Fibroblast of the aortic adventitia (primary cell): ENCODE data around the gene ALK. TPM values are rescaled to one million over a fixed set of nuclear protein-coding genes. Genes with fewer than 3 reads are reported as not detected.

ENCODE experiments used
- DNase-seq: peaks from one replicate; pipeline ENCODE4 v3.0.0-alpha.2; 2010; ENCODE audit warnings: low read depth
- H3K4me3 ChIP-seq: 2 replicates; pipeline ENCODE4 v1.5.1; 2011; ENCODE audit warnings: low read depth, mild to moderate bottlenecking, control low read depth, low read length, moderate library complexity
- CTCF ChIP-seq: IDR thresholded peaks from 2 replicates; pipeline ENCODE4 v1.5.1; 2011; ENCODE audit warnings: mild to moderate bottlenecking, low read length, control low read depth, inconsistent platforms; ENCODE audit not compliant: insufficient read depth
- total RNA-seq: library from RNA; depleted of rRNA; stranded (reverse); fragments of >200 nt; gene quantifications from 2 replicates; pipeline ENCODE4 v1.2.3, GENCODE V29; 2012; ENCODE audit warnings: low replicate concordance

ALK gene
- total RNA-seq, 1 donor = 0.27 TPM

GRCh38 chr2:29487967-29488555, 433.3 kb downstream of the ALK start:
- TF ChIP-seq CTCF = no peak
- no peak for DNase-seq
- H3K4me3 ChIP-seq = no peak overlapping the region

- H3K4me3 ChIP-seq = no peak overlapping the region
- DNase-seq = no peak
- TF ChIP-seq CTCF = no peak
Observed at GRCh38 chr2:29485631-29486030, 435.8 kb downstream of the ALK start.

- no peak for TF ChIP-seq CTCF
- H3K4me3 ChIP-seq = no peak overlapping the region
- no peak for DNase-seq
Observed at GRCh38 chr2:29485117-29485516, 436.3 kb downstream of the ALK start.

GRCh38 chr2:29482867-29483266, 438.5 kb downstream of the ALK start:
- no peak overlapping the region for H3K4me3 ChIP-seq
- DNase-seq = no peak
- no peak for TF ChIP-seq CTCF

- TF ChIP-seq CTCF = no peak
- DNase-seq = no peak
Observed at GRCh38 chr2:29482348-29482747, 439.0 kb downstream of the ALK start.

GRCh38 chr2:29481313-29481712, 440.1 kb downstream of the ALK start:
- no peak overlapping the region for H3K4me3 ChIP-seq
- no peak for DNase-seq
- no peak for TF ChIP-seq CTCF

More at GRCh38 chr2:29482348-29482747, 439.0 kb downstream of the ALK start:
- no peak overlapping the region for H3K4me3 ChIP-seq

- no peak for DNase-seq
- TF ChIP-seq CTCF = no peak
- H3K4me3 ChIP-seq = no peak overlapping the region
Observed at GRCh38 chr2:29480426-29480825, 441.0 kb downstream of the ALK start.
